IPS DF 6.9 (cell line): ENCODE data around the gene RNF225.
"Not testable (repeated sequence)": the region's sequence is repeated elsewhere in the genome, so short reads cannot be mapped to it uniquely, and the experiment has no call there.

Experiments
- DNase-seq: peaks from one replicate; pipeline ENCODE4 v3.0.0-alpha.2; 2013; ENCODE audit warnings: low read depth, low spot score
- H3K27ac ChIP-seq: one replicate; pipeline ENCODE4 v1.5.1; 2013; ENCODE audit warnings: low read length, control low read depth
- H3K27me3 ChIP-seq: 2 replicates; pipeline ENCODE4 v1.6.1; 2013; ENCODE audit warnings: mild to moderate bottlenecking, low read length; ENCODE audit not compliant: control insufficient read depth, insufficient read depth
- H3K36me3 ChIP-seq: 2 replicates; pipeline ENCODE4 v1.6.1; 2013; ENCODE audit warnings: low read length; ENCODE audit not compliant: control insufficient read depth, insufficient read depth
- H3K4me1 ChIP-seq: 2 replicates; pipeline ENCODE4 v1.6.1; 2013; ENCODE audit warnings: low read length; ENCODE audit not compliant: control insufficient read depth, insufficient read depth
- H3K4me3 ChIP-seq: 2 replicates; pipeline ENCODE4 v1.5.1; 2013; ENCODE audit warnings: mild to moderate bottlenecking, low read length
- H3K9me3 ChIP-seq: 2 replicates; pipeline ENCODE4 v1.6.1; 2013; ENCODE audit warnings: low read length, inconsistent platforms; ENCODE audit not compliant: control insufficient read depth, insufficient read depth
- WGBS: extraction: QIAGEN DNeasy Blood & Tissue Kit; methylation state at CpG from one replicate; pipeline ENCODE4 v1.1.7; 2013; ENCODE audit warnings: mixed read lengths, missing lambda C conversion rate; ENCODE audit not compliant: insufficient read length, insufficient coverage; 5-methylcytosine and 5-hydroxymethylcytosine counted together

The RNF225 gene

DNA sequence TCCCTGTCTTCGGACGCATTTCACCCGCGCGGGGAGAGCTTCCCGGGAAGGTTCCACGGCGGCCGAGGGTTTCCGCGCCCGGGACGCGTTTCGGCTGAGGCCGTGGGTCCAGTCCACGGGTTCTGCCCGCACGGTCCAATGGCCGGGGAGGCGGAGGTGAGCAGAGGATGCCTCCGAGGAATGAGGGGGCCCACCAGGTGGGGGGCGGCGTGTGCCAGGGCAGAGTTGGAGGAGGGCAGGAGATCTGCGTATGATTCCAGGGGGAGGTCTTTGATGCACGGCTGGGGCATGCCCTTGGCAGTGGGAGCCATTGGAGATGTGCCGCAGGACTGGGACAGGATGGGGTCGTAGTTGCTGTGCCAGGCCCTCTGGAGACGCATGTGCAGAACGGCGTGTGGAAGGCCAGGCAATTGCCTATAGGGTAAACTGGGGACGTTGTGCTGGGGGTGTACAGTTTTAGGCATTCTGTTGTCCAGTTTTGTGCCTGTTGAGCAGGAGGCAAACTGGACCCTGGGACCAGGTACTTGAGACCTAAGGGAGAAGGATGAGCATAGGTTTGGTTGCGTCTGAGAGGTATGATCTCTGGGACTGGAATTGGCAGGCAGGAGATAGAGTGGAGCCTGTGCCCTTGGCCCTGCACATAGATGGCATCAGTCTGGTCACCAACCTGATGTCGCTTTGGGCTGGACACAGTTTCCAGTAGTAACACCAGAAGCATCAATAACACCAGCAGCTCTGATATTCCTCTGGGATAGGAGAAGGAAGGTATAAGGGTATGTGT is 13.7 kb downstream of the RNF225 start:
- no peaks in the 10 kb centered on the region for H3K27me3 ChIP-seq
- H3K27ac ChIP-seq, result no peak overlapping the region
- no peaks in the 10 kb centered on the region for H3K36me3 ChIP-seq
- H3K9me3 ChIP-seq, result no peaks in the 10 kb centered on the region
- WGBS, result no CpG with 5 or more reads among the region's 34 CpGs
- peak overlapping the region; percentile 65; the same call in 1 of the 2 replicates for H3K4me3 ChIP-seq
- DNase-seq, result no peak
- H3K4me1 ChIP-seq, result peaks cover 6% of the 10 kb centered on the region

DNA sequence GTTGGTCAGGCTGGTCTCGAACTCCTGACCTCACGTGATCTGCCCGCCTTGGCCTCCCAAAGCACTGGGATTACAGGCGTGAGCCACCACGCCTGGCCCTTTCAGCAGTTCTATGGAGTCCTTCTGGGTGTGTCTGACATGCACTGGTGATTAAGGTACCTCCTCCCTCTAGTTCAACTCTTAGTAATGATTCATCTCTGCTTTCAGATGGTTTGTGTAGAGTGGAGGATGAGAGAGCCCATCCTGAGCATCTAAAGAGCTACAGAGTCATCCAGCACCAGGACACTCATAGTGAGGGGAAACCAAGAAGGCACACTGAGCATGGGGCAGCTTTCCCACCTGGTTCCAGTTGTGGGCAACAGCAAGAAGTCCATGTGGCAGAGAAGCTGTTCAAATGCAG is 21.1 kb downstream of the RNF225 start:
- no peak overlapping the region for H3K27ac ChIP-seq

GRCh38 chr19:58417071-58417470 is 21.6 kb downstream of the RNF225 start:
- H3K9me3 ChIP-seq, result no peaks in the 10 kb centered on the region
- no peaks in the 10 kb centered on the region for H3K36me3 ChIP-seq
- WGBS, result no CpG with 5 or more reads among the region's 7 CpGs
- no peak for DNase-seq
- H3K4me3 ChIP-seq, result no peak overlapping the region
- H3K27me3 ChIP-seq, result no peaks in the 10 kb centered on the region
- H3K27ac ChIP-seq, result no peak overlapping the region
- no peaks in the 10 kb centered on the region for H3K4me1 ChIP-seq

More for the DNA sequence above, 21.1 kb downstream of the RNF225 start:
- WGBS, result no CpG with 5 or more reads among the region's 5 CpGs
- no peak for DNase-seq
- no peaks in the 10 kb centered on the region for H3K27me3 ChIP-seq
- H3K36me3 ChIP-seq, result no peaks in the 10 kb centered on the region
- H3K9me3 ChIP-seq, result no peaks in the 10 kb centered on the region
- H3K4me3 ChIP-seq, result no peak overlapping the region
- no peaks in the 10 kb centered on the region for H3K4me1 ChIP-seq

DNA sequence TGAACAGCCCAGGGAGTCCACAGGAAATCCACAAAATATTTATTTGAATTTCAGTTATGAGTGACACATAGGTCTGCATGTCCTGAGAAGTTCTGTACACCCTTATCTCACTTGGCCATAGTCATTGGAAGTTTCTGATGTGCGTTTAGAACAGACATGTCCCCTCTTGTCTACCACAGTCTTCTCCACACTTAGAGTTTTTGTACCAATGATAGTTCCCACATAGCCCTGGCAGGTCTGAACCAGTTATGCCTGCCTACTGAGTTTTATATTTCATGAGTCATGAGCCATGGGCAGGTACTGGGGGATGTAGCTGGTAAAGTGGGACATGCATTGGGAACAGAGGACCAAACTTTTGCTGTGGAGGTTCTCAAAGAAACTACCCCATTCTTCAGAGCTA is 33.2 kb downstream of the RNF225 start:
- DNase-seq, result no peak
- no peaks in the 10 kb centered on the region for H3K27me3 ChIP-seq
- H3K9me3 ChIP-seq, result peaks cover 11% of the 10 kb centered on the region
- no peak overlapping the region for H3K4me3 ChIP-seq
- peaks cover 1% of the 10 kb centered on the region; the same call in 1 of the 2 replicates for H3K36me3 ChIP-seq
- no peaks in the 10 kb centered on the region for H3K4me1 ChIP-seq
- WGBS, result no CpG with 5 or more reads among the region's 1 CpG
- no peak overlapping the region for H3K27ac ChIP-seq

- H3K36me3 ChIP-seq, result peaks cover 9% of the 10 kb centered on the region
- no peaks in the 10 kb centered on the region for H3K27me3 ChIP-seq
- H3K4me1 ChIP-seq, result no peaks in the 10 kb centered on the region
- H3K9me3 ChIP-seq, result peaks cover 19% of the 10 kb centered on the region
- no peak for DNase-seq
- H3K4me3 ChIP-seq, result no peak overlapping the region
- no peak overlapping the region for H3K27ac ChIP-seq
Measured at GRCh38 chr19:58429745-58430144, 34.3 kb downstream of the RNF225 start.

DNA sequence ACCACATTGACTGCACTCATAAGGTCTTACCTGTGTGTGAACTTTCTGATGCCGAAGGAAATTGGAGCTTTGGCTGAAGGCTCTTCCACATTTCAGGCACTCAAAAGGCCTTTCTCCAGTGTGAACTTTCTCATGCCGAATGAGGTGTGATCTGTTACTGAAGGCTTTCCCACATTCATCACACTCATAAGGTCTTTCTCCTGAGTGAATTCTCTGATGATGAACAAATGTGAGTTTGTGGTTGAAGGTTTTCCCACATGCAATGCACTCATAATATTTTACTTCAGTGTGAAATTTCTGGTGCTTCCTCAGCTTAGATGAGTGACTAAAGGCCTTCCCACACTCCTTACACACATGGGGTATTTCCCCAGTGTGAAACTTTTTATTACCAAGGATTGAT is 38.8 kb downstream of the RNF225 start:
- WGBS, result no CpG with 5 or more reads among the region's 2 CpGs
- Histone ChIP-seq H3K9me3 (peaks cover 21% of the 10 kb centered on the region), H3K27ac (no peak overlapping the region), H3K27me3 (no peaks in the 10 kb centered on the region), H3K4me1 (no peaks in the 10 kb centered on the region), H3K36me3 (peaks cover 10% of the 10 kb centered on the region), H3K4me3 (no peak overlapping the region)
- DNase-seq, result no peak

GRCh38 chr19:58439576-58440554 is 44.4 kb downstream of the RNF225 start, which contains the start of gene ZNF132:
Gene ZNF132, minus strand, starts transcription at chr19:58440153. Its CDS starts 332 bp downstream, at chr19:58439821.
- peaks cover under 1% of the 10 kb centered on the region; the same call in 1 of the 2 replicates for H3K36me3 ChIP-seq
- H3K4me1 ChIP-seq, result no peaks in the 10 kb centered on the region; the same call in 1 of the 2 replicates
- no peak within 1 kb of the TSS for H3K27ac ChIP-seq
- no CpG with 5 or more reads among the region's 59 CpGs for WGBS
- peak within 1 kb of the TSS; percentile 69 for H3K4me3 ChIP-seq
- peaks cover under 1% of the 10 kb centered on the region for H3K9me3 ChIP-seq
- no peaks in the 10 kb centered on the region for H3K27me3 ChIP-seq
- DNase-seq, result peak; percentile 91

DNA sequence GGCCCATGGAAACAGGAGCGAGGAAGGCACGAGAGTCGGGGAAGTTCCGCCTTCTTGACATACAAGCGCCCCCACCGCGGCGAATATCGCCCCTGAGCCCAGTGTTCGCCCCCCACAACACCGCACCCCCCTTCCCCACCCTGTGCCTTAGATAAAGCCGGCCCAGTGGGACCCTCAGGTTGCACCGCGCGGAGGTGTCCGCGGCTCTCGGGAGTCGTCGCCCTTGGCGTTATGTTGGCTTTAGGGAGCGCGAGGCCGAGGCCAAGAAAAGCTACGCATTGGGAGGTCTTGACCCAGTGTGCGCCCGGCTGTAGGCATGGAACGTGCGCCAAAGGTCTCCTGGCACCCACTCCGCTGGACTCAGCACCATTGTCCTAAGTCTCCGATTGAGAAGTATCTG is 45.1 kb downstream of the RNF225 start:
- Histone ChIP-seq H3K9me3 (no peaks in the 10 kb centered on the region; the same call in 1 of the 2 replicates), H3K4me3 (peak overlapping the region; percentile 20; the same call in 1 of the 2 replicates)
- no peak for DNase-seq

DNA sequence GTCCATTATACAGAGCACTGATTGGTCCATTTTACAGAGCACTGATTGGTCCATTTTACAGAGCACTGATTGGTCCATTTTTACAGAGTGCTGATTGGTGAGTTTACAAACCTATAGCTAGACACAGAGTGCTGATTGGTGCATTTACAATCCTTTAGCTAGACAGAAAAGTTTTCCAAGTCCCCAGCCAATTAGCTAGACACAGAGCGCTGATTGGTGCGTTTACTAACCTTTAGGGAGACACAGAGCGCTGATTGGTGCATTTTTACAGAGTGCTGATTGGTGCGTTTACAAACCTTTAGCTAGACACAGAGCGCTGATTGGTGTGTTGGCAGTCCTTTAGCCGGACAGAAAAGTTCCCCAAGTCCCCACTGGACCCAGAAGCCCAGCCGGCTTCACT is 47.5 kb downstream of the RNF225 start:
- not testable (repeated sequence) for H3K27me3 ChIP-seq, DNase-seq, H3K4me1 ChIP-seq, H3K9me3 ChIP-seq, H3K27ac ChIP-seq, H3K4me3 ChIP-seq, H3K36me3 ChIP-seq
- WGBS, result no CpG with 5 or more reads among the region's 7 CpGs

More for the DNA sequence above, 45.1 kb downstream of the RNF225 start:
- WGBS, result no CpG with 5 or more reads among the region's 31 CpGs
- H3K4me1 ChIP-seq, result no peaks in the 10 kb centered on the region; the same call in 1 of the 2 replicates
- H3K27me3 ChIP-seq, result no peaks in the 10 kb centered on the region
- H3K36me3 ChIP-seq, result no peaks in the 10 kb centered on the region
- H3K27ac ChIP-seq, result no peak overlapping the region
